SK-N-SH (cell line): ENCODE results near the gene GRIN2A.

ENCODE experiments used
- CTCF ChIP-seq: fragments of 200-600 bp; sonication (generic); IDR thresholded peaks from 2 replicates; pipeline ENCODE4 v1.6.1; 2017; ENCODE audit warnings: antibody characterized with exemption, mild to moderate bottlenecking, moderate library complexity
- EP300 ChIP-seq, 2 experiments: IDR thresholded peaks; 2 replicates each; pipeline versions ENCODE4 v1.4.0 to v1.6.1; 2012; ENCODE audit warnings: borderline replicate concordance in 1 of 2, low read depth in 1 of 2, low read length in 1 of 2
- EZH2phosphoT487 ChIP-seq: fragments of 200-600 bp; sonication (generic); IDR thresholded peaks from 2 replicates; pipeline ENCODE4 v1.6.1; 2017; ENCODE audit warnings: low read depth, mixed run types, mild to moderate bottlenecking, antibody characterized with exemption, moderate library complexity, borderline replicate concordance
- FOXJ3 ChIP-seq: sonication (generic); formaldehyde crosslinking; IDR thresholded peaks from 2 replicates; pipeline ENCODE4 v1.5.1; 2020; ENCODE audit warnings: mild to moderate bottlenecking, missing genetic modification reagents
- JUND ChIP-seq: IDR thresholded peaks from 2 replicates; pipeline ENCODE4 v1.4.0; 2012
- MEF2A ChIP-seq: IDR thresholded peaks from 2 replicates; pipeline ENCODE4 v1.4.0; 2012; ENCODE audit warnings: low read depth, borderline replicate concordance
- NFIC ChIP-seq: IDR thresholded peaks from 2 replicates; pipeline ENCODE4 v1.4.0; 2012; ENCODE audit warnings: borderline replicate concordance

- TF ChIP-seq JUND, result no peak
- TF ChIP-seq CTCF, result no peak
- no peak for TF ChIP-seq NFIC
- no peak for TF ChIP-seq MEF2A
- no peak for TF ChIP-seq EP300 (IDR thresholded peaks at IDR 0.05; ENCODE audit: borderline replicate concordance in 1 of 2, low read depth in 1 of 2, low read length in 1 of 2)
- no peak for TF ChIP-seq FOXJ3 (CRISPR knock-in tag)
- TF ChIP-seq EZH2phosphoT487, result no peak
Measured at GRCh38 chr16:10081201-10081940, 100.9 kb downstream of the GRIN2A start.
